Measurements from ENCODE around the gene RFC2.

GRCh38 chr7:74214816-74215630 lies 39.2 kb downstream of the RFC2 start:
- TF ChIP-seq CTCF (IDR thresholded peaks at IDR 0.05) = no peak
- TF ChIP-seq POLR2A (IDR thresholded peaks at IDR 0.05) = no peak
